GM19397 (cell line): ENCODE measurements around the gene AP2B1.
A peak's percentile ranks its signal among the peaks of the same experiment; 100 is the strongest.
"Not testable (repeated sequence)": the region's sequence is repeated elsewhere in the genome, so short reads cannot be mapped to it uniquely, and the experiment has no call there.

Source experiments
- ATAC-seq: cut with Tn5 transposase; IDR thresholded peaks from one replicate; pipeline ENCODE4 v1.9.1; 2021; ENCODE audit warnings: mild to moderate bottlenecking, moderate library complexity; ENCODE audit not compliant: unreplicated experiment

The AP2B1 gene

DNA sequence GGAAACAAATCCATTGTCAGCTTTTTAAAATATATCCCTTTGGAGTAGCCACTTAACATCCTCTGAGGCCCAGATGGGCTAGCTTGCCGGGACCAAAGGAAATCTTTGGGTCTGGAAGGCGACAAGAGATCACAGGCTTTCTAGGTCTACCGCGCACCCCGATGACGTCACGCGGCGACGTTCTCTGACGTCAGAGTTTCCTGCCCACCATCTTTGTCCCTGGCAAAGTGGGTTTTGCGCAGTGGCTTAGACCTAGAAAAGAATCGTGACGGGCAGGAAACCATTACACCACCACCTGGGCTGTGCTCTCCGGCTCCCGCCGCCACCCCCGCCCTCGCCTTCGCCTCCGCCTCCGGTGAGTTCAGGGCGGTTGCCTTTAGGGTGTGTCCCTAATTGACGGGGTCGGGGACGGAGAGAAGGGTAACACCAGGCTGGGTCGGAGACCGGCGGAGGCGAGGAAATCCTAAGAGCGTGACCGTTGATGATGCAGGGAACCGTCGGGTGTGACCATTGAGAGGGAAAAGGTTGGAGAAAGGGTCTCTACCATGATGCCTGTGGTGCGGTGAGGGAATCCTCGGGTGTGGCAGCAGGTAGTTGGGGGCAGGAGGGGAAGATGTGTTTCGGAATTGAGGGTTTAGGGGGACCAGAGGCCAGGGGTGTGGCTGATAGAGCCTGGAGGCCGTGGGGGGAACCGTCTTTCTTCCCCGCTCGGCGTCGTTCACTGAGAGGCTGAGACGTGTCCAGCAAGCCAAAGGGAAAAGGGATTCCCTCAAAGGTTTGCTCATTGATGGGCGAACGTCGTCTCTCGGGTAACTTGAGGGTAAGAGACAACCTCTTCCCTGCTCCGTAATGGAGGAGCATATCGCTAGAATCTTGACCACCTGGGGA, at the start of gene AP2B1:
Gene AP2B1 (plus strand): TSS at position 249 of the 888 bp plus-strand sequence. CDS start 6,709 bp downstream, outside the sequence.
- ATAC-seq, result peak; percentile 94

- no peak for ATAC-seq
Measured at GRCh38 chr17:35537601-35538141, 49.5 kb upstream of the AP2B1 start, which contains the start of gene SLFN12L. Gene SLFN12L (minus strand): TSS chr17:35537678. CDS start chr17:35522364, 15,314 bp downstream.

DNA sequence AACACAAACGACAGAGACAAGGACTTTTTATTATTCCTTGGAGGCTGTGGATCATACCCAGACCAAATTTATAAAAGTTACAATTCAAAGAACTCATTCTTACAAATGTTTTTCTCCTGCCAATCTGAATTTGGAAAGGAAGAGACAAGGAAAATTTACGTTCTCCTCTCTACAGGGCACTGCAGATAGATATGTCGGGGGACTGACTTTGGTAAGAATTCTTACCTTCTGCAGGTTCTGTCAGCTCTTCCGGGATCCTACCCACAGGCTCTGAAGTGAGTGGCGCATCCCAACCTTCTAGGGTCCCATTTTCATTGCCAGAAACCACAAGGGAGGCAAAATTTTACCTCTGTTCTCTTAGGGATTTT, 47.5 kb upstream of the AP2B1 start:
- no peak for ATAC-seq

GRCh38 chr17:35540589-35541404, 46.3 kb upstream of the AP2B1 start:
- ATAC-seq, result no peak

- no peak for ATAC-seq
Measured at GRCh38 chr17:35541434-35541833, 45.7 kb upstream of the AP2B1 start.

GRCh38 chr17:35542990-35543389, 44.1 kb upstream of the AP2B1 start:
- ATAC-seq, result no peak

DNA sequence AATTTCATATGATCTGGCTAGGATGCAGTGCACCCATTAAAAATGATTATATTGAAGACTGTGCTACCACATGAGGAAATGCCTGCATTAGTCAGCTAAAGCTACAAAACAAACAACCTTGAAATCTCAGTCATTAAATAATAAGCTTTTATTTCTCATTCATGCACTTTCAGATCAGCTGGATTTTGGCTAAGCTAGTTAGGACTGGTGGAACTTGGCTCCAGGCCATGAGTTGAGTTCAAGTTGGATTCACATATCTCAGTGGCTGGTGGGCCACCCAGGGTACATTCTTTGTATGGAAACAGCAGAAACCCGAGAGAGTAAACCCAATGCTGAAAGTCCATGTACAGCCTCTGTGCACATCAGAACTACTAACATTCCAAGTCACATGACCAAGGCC, 43.3 kb upstream of the AP2B1 start:
- ATAC-seq, result no peak

- no peak for ATAC-seq
Measured at GRCh38 chr17:35545150-35545549, 42.0 kb upstream of the AP2B1 start.

DNA sequence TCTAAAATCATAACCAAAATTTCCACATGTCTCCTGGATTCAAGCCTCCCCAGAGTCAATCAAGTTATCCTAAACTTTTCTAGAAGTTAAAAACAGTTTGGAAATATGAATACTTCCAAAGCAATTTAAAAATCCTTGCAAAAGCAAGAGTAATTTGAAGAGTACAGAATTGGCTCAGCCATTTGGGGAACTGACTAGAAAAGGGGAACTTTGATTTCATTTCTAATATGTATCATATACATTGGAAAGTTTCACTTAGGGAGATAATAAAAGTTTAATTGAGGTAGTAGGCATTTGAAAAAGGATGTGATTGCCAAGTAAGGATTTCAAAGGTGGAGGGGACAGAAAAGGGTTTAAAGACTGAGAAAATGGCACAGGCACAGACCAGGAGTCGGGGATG, 40.6 kb upstream of the AP2B1 start:
- no peak for ATAC-seq

DNA sequence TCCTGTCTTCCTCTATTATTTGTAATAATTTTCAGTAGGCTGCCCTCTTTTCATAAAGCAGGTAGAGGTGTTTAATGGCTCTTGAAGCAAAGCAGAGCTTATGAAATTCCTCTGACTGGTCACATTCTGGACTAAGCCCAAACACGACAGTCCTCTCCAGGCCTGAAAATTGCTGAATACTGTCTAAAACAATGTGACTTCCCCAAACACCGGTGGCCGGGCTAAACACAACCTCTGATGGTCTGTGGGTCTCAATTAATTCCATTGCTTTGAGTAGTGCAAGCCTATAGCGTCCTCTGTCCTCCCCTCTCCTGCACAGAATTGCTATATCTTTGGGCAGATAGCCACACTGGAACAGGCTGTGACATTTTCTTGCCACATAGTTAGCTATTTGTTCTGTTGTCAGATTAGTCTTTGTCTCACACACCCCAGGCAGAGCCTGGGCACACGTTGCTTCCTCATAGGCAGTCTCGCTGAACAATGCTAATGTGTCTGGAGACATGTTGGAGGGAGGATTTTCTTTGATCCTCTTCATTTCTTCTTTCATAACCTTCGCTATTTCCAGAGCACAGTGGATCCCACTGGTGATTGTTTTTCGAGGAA, 38.8 kb upstream of the AP2B1 start:
- ATAC-seq, result no peak

DNA sequence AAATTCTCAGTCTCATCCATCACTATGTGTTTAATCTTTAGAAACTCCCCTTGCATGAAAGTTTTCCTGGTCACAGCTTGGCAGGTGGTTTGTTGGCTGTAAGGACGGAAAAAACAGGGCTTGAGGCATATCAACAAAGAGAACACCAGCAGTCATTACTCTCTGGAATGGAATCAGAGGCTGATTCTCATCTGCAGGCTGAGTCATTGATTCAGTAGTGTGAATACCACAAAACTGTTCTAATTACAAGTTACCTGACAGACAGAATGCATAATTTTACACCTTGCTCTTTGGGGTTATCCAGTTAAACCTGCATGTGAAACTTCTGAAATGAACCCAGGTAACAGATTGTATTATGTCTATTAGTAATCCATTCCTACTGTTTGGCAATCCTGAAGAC, 38.1 kb upstream of the AP2B1 start:
- ATAC-seq, result no peak

DNA sequence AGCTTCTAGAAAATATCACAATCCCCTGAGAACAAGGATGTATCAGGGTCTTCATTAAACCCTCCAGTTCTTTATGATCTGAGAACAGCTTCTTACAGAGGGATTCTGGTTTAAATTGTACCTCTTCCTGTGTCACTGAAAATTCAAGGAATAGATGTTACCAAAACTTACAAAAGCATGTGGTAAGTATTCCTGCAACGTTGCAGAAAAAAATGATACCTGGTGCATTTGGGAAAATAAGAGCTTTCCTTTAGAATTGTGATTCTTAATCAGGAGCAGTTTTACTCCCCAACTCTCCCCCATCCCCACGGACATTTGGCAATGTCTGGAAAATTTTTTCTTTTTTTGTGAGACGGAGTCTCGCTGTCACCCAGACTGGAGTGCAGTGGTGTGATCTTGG, 33.8 kb upstream of the AP2B1 start:
- ATAC-seq, result no peak

- ATAC-seq, result no peak
Measured at GRCh38 chr17:35554668-35555067, 32.5 kb upstream of the AP2B1 start.

- ATAC-seq, result no peak
Measured at GRCh38 chr17:35555691-35556090, 31.4 kb upstream of the AP2B1 start.

GRCh38 chr17:35557353-35557752, 29.8 kb upstream of the AP2B1 start:
- no peak for ATAC-seq

DNA sequence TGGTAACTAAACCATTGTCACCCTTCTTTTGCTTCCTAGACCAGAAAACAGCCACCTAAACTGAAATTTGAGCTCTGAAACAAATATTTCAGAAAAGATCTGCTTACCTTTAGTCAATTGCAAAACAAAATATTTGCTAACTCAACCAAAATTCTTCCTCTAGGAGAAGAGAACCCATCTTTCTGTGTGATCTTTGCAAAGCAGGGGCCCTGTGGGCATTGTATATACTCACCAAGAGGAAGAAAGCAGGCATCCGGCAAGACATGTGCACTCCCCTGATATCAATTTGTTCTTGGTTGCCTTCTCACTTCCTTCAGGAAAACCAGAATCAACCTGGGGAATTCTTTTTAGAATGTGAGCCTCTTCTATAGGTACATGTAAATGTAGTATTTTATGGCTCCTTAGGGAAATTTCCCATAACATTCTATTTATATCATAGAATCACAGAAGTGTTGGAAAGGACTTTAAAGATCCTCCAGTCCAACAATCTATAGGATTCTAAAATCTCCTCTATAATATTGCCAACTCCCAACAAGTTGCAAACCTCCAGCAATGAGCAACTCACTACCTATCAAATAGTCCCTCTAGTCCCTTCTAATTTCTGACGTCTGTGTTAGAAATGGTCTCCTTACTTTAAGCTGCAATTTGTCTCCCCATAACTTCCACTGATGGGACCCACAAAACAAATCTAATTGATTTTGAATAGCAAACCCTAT, 27.5 kb upstream of the AP2B1 start:
- no peak for ATAC-seq

- no peak for ATAC-seq
Measured at GRCh38 chr17:35560703-35561102, 26.4 kb upstream of the AP2B1 start, which contains the start of gene SLFN14. Gene SLFN14 (minus strand): TSS chr17:35560819. CDS start chr17:35558062, 2,757 bp downstream.

GRCh38 chr17:35563181-35563580, 23.9 kb upstream of the AP2B1 start:
- not testable (repeated sequence) for ATAC-seq

GRCh38 chr17:35566968-35567367, 20.2 kb upstream of the AP2B1 start:
- ATAC-seq, result no peak

DNA sequence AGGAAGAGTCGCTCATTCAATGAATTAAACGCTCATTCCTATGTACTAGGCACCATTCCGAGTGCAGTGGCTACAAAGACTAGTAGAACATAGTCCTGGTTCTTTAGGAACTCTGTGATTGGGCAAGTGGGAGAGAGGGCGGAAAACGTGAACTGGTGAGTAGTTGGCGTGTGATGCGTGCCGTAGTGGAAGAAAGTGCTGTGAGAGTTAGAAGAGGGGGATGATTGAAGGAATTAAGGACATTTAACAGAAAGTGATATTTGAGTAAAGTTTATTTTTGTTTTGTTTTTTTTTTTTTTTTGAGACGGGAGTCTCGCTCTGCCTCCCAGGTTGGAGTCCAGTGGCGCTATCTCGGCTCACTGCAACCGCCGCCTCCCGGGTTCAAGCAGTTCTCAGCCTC, 18.6 kb upstream of the AP2B1 start:
- no peak for ATAC-seq
